Adrenal gland (tissue), 5 donors: ENCODE results near the gene GNMT.

Experiments
- POLR2A ChIP-seq, 2 donors: fragments of 450-650 bp; IDR thresholded peaks; one replicate each; pipeline ENCODE4 v1.6.1; 2017; ENCODE audit warnings: antibody characterized with exemption in 2 of 2, mild to moderate bottlenecking in 2 of 2, moderate library complexity in 1 of 2
- TF ChIP-seq, protein P1 (sequence below), 6 experiments: fragments of 450-650 bp in 4 of 6; fragments of 200-600 bp in 2 of 6; sonication (generic) in 1 of 6; IDR thresholded peaks; 1 replicate in 5 of 6; 2 replicates in 1 of 6; pipeline versions ENCODE4 v1.5.1 to v1.8.0; 2016 to 2021; ENCODE audit warnings: antibody characterized with exemption in 6 of 6, mild to moderate bottlenecking in 2 of 6, moderate library complexity in 1 of 6
- donor health status: DM: no; HTN: no; CAD: no.

- TF ChIP-seq, protein P1, sequence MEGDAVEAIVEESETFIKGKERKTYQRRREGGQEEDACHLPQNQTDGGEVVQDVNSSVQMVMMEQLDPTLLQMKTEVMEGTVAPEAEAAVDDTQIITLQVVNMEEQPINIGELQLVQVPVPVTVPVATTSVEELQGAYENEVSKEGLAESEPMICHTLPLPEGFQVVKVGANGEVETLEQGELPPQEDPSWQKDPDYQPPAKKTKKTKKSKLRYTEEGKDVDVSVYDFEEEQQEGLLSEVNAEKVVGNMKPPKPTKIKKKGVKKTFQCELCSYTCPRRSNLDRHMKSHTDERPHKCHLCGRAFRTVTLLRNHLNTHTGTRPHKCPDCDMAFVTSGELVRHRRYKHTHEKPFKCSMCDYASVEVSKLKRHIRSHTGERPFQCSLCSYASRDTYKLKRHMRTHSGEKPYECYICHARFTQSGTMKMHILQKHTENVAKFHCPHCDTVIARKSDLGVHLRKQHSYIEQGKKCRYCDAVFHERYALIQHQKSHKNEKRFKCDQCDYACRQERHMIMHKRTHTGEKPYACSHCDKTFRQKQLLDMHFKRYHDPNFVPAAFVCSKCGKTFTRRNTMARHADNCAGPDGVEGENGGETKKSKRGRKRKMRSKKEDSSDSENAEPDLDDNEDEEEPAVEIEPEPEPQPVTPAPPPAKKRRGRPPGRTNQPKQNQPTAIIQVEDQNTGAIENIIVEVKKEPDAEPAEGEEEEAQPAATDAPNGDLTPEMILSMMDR (IDR thresholded peaks at IDR 0.05) = no peak
- no peak for TF ChIP-seq POLR2A (IDR thresholded peaks at IDR 0.05)
Observed at GRCh38 chr6:42938428-42938796, 22.1 kb upstream of the GNMT start.
